Measurements from ENCODE around the gene CHD6.
A peak's percentile ranks its signal among the peaks of the same experiment; 100 is the strongest.

CHD6 gene

GRCh38 chr20:41618807-41619311, 682 bp upstream of the CHD6 start (continued):
- TF ChIP-seq ZNF146 (tag by site-specific recombination; IDR thresholded peaks at IDR 0.05) (no peak), CTCF (tag by site-specific recombination; IDR thresholded peaks at IDR 0.05) (no peak), ZXDB (tag by site-specific recombination; IDR thresholded peaks at IDR 0.05) (peak; percentile 71), ZNF239 (tag by site-specific recombination; IDR thresholded peaks at IDR 0.05) (no peak), ZNF169 (tag by site-specific recombination; IDR thresholded peaks at IDR 0.05) (no peak), KLF10 (tag by site-specific recombination; IDR thresholded peaks at IDR 0.05) (no peak), ZNF664 (tag by site-specific recombination; IDR thresholded peaks at IDR 0.05) (no peak), KLF16 (tag by site-specific recombination; IDR thresholded peaks at IDR 0.05) (no peak), ZNF335 (tag by site-specific recombination; conservative IDR thresholded peaks at IDR 0.05) (0 out of 2 replicates have a peak, but pooled peaks have one; percentile 71), PRDM4 (tag by site-specific recombination; IDR thresholded peaks at IDR 0.05) (no peak), ZSCAN18 (tag by site-specific recombination; IDR thresholded peaks at IDR 0.05) (no peak), ZNF623 (tag by site-specific recombination; IDR thresholded peaks at IDR 0.05) (no peak)

- POLR2A ChIA-PET, result interaction anchor here (0.5 to 1.1 kb wide), 3 partner anchors 13 to 1805 kb away, joined by 3 read pairs; no protein-coding TSS in a partner anchor
- TF ChIP-seq MYNN (tag by site-specific recombination; IDR thresholded peaks at IDR 0.05; ENCODE audit: borderline replicate concordance) (no peak), ZNF341 (tag by site-specific recombination; IDR thresholded peaks at IDR 0.05; ENCODE audit: low read depth) (peak; percentile 96), GLIS2 (tag by site-specific recombination; IDR thresholded peaks at IDR 0.05) (peak; percentile 66), ZBTB17 (tag by site-specific recombination; IDR thresholded peaks at IDR 0.05) (peak; percentile 12; the same call in 1 of the 2 replicates), ZNF302 (tag by site-specific recombination; IDR thresholded peaks at IDR 0.05; ENCODE audit: low read depth) (no peak), ZNF138 (tag by site-specific recombination; IDR thresholded peaks at IDR 0.05; ENCODE audit: borderline replicate concordance) (no peak), SP2 (tag by site-specific recombination; IDR thresholded peaks at IDR 0.05) (peak; percentile 56), SP3 (tag by site-specific recombination; IDR thresholded peaks at IDR 0.05) (peak; percentile 30), ZNF513 (tag by site-specific recombination; IDR thresholded peaks at IDR 0.05) (no peak), ZNF335 (tag by site-specific recombination; conservative IDR thresholded peaks at IDR 0.05) (peak; percentile 92), ZFHX2 (tag by site-specific recombination; conservative IDR thresholded peaks at IDR 0.05) (peak; percentile 72), PATZ1 (tag by site-specific recombination; IDR thresholded peaks at IDR 0.05) (peak; percentile 55), ZNF580 (tag by site-specific recombination; IDR thresholded peaks at IDR 0.05) (no peak), ZNF555 (tag by site-specific recombination; conservative IDR thresholded peaks at IDR 0.05) (no peak)
Measured at GRCh38 chr20:41617059-41617901, 897 bp downstream of the CHD6 start.

More at GRCh38 chr20:41617059-41617901, 897 bp downstream of the CHD6 start:
- Histone ChIP-seq H3K36me3 (ENCODE audit: control insufficient read depth in 2 of 2, insufficient read depth in 1 of 2, low read length in 2 of 2) (no peaks in the 10 kb centered on the region), H3K27ac (ENCODE audit: extremely low read depth, low read depth, low read length) (no peak overlapping the region; the same call in 1 of the 2 replicates), H3K9me3 (ENCODE audit: control insufficient read depth, insufficient read depth, low read depth, low read length) (no peaks in the 10 kb centered on the region), H3K4me1 (ENCODE audit: control insufficient read depth, insufficient read depth, low read length) (peaks cover 18% of the 10 kb centered on the region), H3K4me3 (ENCODE audit: low read depth, low read length) (peak overlapping the region; percentile 80)
- CTCF ChIA-PET, result interaction anchor here (0.5 to 0.6 kb wide), 2 partner anchors 25 to 135 kb away, joined by 3 read pairs; no protein-coding TSS in a partner anchor
